Ishikawa (cell line): ENCODE measurements around the gene SLC15A3.

ENCODE experiments used
- CREB1 ChIP-seq: IDR thresholded peaks from 2 replicates; pipeline ENCODE4 v1.6.1; 2012; ENCODE audit warnings: low read depth
- EP300 ChIP-seq: IDR thresholded peaks from 2 replicates; pipeline ENCODE4 v1.6.1; 2012; ENCODE audit warnings: borderline replicate concordance
- RAD21 ChIP-seq: IDR thresholded peaks from 2 replicates; pipeline ENCODE4 v1.6.1; 2012; ENCODE audit warnings: low read depth
- TF ChIP-seq, protein P1 (sequence below): IDR thresholded peaks from 2 replicates; pipeline ENCODE4 v1.6.1; 2012
- TF ChIP-seq, protein P2 (sequence below): IDR thresholded peaks from 2 replicates; pipeline ENCODE4 v1.6.1; 2012; ENCODE audit warnings: low read depth, mild to moderate bottlenecking
- TF ChIP-seq, protein P3 (sequence below): IDR thresholded peaks from 2 replicates; pipeline ENCODE4 v1.6.1; 2012

- TF ChIP-seq RAD21 (no peak), EP300 (no peak), CREB1 (no peak)
- TF ChIP-seq, protein P1, sequence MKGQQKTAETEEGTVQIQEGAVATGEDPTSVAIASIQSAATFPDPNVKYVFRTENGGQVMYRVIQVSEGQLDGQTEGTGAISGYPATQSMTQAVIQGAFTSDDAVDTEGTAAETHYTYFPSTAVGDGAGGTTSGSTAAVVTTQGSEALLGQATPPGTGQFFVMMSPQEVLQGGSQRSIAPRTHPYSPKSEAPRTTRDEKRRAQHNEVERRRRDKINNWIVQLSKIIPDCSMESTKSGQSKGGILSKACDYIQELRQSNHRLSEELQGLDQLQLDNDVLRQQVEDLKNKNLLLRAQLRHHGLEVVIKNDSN, result no peak
- TF ChIP-seq, protein P2, sequence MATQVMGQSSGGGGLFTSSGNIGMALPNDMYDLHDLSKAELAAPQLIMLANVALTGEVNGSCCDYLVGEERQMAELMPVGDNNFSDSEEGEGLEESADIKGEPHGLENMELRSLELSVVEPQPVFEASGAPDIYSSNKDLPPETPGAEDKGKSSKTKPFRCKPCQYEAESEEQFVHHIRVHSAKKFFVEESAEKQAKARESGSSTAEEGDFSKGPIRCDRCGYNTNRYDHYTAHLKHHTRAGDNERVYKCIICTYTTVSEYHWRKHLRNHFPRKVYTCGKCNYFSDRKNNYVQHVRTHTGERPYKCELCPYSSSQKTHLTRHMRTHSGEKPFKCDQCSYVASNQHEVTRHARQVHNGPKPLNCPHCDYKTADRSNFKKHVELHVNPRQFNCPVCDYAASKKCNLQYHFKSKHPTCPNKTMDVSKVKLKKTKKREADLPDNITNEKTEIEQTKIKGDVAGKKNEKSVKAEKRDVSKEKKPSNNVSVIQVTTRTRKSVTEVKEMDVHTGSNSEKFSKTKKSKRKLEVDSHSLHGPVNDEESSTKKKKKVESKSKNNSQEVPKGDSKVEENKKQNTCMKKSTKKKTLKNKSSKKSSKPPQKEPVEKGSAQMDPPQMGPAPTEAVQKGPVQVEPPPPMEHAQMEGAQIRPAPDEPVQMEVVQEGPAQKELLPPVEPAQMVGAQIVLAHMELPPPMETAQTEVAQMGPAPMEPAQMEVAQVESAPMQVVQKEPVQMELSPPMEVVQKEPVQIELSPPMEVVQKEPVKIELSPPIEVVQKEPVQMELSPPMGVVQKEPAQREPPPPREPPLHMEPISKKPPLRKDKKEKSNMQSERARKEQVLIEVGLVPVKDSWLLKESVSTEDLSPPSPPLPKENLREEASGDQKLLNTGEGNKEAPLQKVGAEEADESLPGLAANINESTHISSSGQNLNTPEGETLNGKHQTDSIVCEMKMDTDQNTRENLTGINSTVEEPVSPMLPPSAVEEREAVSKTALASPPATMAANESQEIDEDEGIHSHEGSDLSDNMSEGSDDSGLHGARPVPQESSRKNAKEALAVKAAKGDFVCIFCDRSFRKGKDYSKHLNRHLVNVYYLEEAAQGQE, result no peak
- TF ChIP-seq, protein P3, sequence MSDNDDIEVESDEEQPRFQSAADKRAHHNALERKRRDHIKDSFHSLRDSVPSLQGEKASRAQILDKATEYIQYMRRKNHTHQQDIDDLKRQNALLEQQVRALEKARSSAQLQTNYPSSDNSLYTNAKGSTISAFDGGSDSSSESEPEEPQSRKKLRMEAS, result no peak
These were observed 62.1 kb downstream of the SLC15A3 start for GRCh38 chr11:60889869-60890311.
